Measurements from ENCODE around the gene MVB12B.

The MVB12B gene

GRCh38 chr9:126429190-126429589, 102.6 kb downstream of the MVB12B start:
- DNase-seq: peak in 6 of 42 donors; percentile 3 to 23 (median 8)
- intact Hi-C loops (cut with DNase I): no loop called here

GRCh38 chr9:126430124-126430523, 103.5 kb downstream of the MVB12B start:
- intact Hi-C loops (cut with DNase I): no loop called here
- peak in 4 of 42 donors; percentile 11 to 41 (median 22) for DNase-seq

GRCh38 chr9:126431077-126431742, 104.6 kb downstream of the MVB12B start:
- peak in 17 of 42 donors; percentile 16 to 74 (median 45) for DNase-seq
- intact Hi-C loops (cut with DNase I): no loop called here

- peak in 6 of 42 donors; percentile 4 to 26 (median 14) for DNase-seq
- intact Hi-C loops (cut with DNase I): no loop called here
Measured at GRCh38 chr9:126432659-126433058, 106.0 kb downstream of the MVB12B start.

- intact Hi-C loops (cut with DNase I): no loop called here
- peak in 11 of 42 donors; percentile 9 to 61 (median 38) for DNase-seq
Measured at GRCh38 chr9:126435105-126435504, 108.5 kb downstream of the MVB12B start.

- peak in 7 of 42 donors; percentile 9 to 40 (median 29) for DNase-seq
- intact Hi-C loops (cut with DNase I): no loop called here
Measured at GRCh38 chr9:126435626-126436025, 109.0 kb downstream of the MVB12B start.

GRCh38 chr9:126436545-126437267, 110.1 kb downstream of the MVB12B start:
- intact Hi-C loops (cut with DNase I): no loop called here
- peak in 7 of 42 donors; percentile 12 to 51 (median 36) for DNase-seq

GRCh38 chr9:126437268-126437666, 110.6 kb downstream of the MVB12B start:
- no peak for DNase-seq
- intact Hi-C loops (cut with DNase I): no loop called here

- no peak for DNase-seq
- intact Hi-C loops (cut with DNase I): no loop called here
Measured at GRCh38 chr9:126437701-126438100, 111.1 kb downstream of the MVB12B start.

- intact Hi-C loops (cut with DNase I): no loop called here
- DNase-seq: peak in 9 of 42 donors; percentile 7 to 40 (median 22)
Measured at GRCh38 chr9:126438741-126439401, 112.2 kb downstream of the MVB12B start.

- peak in 5 of 42 donors; percentile 3 to 23 (median 16) for DNase-seq
- intact Hi-C loops (cut with DNase I): no loop called here
Measured at GRCh38 chr9:126439402-126439765, 112.8 kb downstream of the MVB12B start.

- peak in 10 of 42 donors; percentile 5 to 41 (median 22) for DNase-seq
- intact Hi-C loops (cut with DNase I): no loop called here
Measured at GRCh38 chr9:126439883-126440653, 113.4 kb downstream of the MVB12B start.

GRCh38 chr9:126440940-126441339, 114.3 kb downstream of the MVB12B start:
- intact Hi-C loops (cut with DNase I): no loop called here
- DNase-seq: peak; percentile 38 to 91 (median 70)

GRCh38 chr9:126442636-126443035, 116.0 kb downstream of the MVB12B start:
- peak in 7 of 42 donors; percentile 1 to 20 (median 17) for DNase-seq
- intact Hi-C loops (cut with DNase I): no loop called here

- intact Hi-C loops (cut with DNase I): no loop called here
Measured at GRCh38 chr9:126443144-126443543, 116.5 kb downstream of the MVB12B start.

GRCh38 chr9:126448136-126448535, 121.5 kb downstream of the MVB12B start:
- peak in 4 of 42 donors; percentile 2 to 21 (median 12) for DNase-seq
- intact Hi-C loops (cut with DNase I): no loop called here

More at GRCh38 chr9:126443144-126443543, 116.5 kb downstream of the MVB12B start:
- DNase-seq: peak in 7 of 42 donors; percentile 1 to 17 (median 10)

- intact Hi-C loops (cut with DNase I): no loop called here
- DNase-seq: peak in 6 of 42 donors; percentile 9 to 29 (median 19)
Measured at GRCh38 chr9:126448865-126449577, 122.4 kb downstream of the MVB12B start.
